ENCODE measurements around the gene ST8SIA2. TPM values are rescaled to one million over a fixed set of nuclear protein-coding genes. Genes with fewer than 3 reads are reported as not detected.
A peak's percentile ranks its signal among the peaks of the same experiment; 100 is the strongest.

ST8SIA2 gene
- total RNA-seq, 1 experiment from 2014 or later = 0.04 TPM

GRCh38 chr15:92395098-92395635 is 1.5 kb downstream of the ST8SIA2 start:
- DNase-seq (ENCODE audit: low spot score) = no peak

GRCh38 chr15:92399271-92399950 is 5.7 kb downstream of the ST8SIA2 start:
- DNase-seq (ENCODE audit: low spot score) = no peak

DNA sequence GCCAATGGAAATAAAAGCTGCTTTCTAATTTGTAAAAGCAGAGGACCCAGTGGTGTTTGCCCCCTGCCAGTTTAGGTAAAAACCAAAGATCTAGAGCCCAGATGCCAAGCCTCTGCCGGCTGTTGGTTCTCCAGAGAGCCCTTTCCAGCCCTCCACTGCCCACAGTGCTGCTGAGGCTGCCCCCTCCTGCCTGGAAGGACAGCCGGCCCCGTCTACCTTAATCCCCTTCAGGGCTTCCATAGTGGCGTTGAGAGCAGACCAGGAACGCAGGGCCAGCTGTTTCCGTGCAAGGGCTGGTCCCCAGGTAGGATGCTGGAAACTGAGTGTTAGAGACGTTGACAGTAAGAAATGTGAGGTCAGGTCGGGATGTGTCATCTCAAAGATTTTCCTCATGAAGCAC is 6.9 kb downstream of the ST8SIA2 start:
- no peak for DNase-seq (ENCODE audit: low spot score)

GRCh38 chr15:92400980-92401787 is 7.5 kb downstream of the ST8SIA2 start:
- no peak for DNase-seq (ENCODE audit: low spot score)

- DNase-seq (ENCODE audit: low spot score) = no peak
Observed at GRCh38 chr15:92402751-92403150, 9.1 kb downstream of the ST8SIA2 start.

GRCh38 chr15:92405942-92406341 is 12.3 kb downstream of the ST8SIA2 start:
- DNase-seq (ENCODE audit: low spot score) = no peak

- DNase-seq (ENCODE audit: low spot score) = no peak
Observed at GRCh38 chr15:92407321-92407720, 13.6 kb downstream of the ST8SIA2 start.

DNA sequence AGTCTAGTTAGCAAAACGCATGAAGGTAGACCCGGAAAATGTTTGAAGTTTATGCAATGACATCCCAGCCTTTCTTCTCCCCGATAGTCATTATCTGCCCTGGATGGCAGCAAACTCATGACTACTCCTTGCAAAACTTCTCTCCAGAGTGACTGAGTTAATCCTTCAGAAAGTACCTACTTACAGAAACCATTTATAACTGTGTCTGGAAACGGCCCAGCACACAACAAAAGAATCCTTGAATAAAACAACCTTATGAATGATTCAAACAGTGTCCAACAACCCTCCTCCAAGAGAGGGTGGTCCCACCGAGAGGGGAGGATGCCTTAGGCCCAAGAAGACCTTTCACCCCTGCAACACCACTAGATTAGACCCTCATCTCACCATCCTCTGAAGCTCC is 14.2 kb downstream of the ST8SIA2 start:
- DNase-seq (ENCODE audit: low spot score) = no peak

DNA sequence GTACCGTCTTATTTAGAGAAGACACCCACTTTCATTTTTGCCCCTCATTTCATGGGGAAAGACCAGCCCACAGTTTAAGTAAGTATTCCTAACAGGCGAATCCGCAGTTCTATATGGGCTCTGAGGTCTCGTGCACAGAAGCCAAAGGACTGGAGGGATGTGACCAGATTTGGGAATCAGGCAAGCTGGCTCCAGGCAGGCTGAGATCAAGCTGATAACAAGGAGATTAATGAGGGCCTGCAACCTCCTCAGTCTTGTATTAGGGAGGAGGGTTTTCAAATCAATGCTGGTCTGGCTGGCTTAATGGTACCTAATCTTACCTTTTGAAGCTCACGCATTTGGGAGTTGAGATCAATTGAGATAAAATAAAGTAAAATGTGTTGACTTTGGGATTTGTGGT is 15.3 kb downstream of the ST8SIA2 start:
- DNase-seq (ENCODE audit: low spot score) = no peak

DNA sequence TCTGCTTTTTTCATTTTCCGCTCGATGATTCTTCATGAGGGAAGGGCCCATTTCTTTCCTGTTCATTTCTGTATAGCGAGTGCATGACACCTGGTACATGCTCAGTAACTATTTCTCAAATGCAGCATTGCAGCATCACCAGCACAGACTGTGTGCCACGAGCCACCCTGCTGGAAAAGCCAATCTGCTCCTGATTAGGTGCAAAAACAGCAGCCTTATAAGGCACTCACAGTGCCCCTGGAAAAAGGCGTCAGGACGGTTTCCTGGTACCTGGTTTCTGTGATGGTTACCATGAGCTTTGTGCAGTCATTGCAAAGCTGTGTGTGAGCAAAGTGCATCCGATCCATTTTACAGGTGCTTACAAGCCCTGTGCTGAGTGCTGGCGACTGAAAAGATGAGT is 15.8 kb downstream of the ST8SIA2 start:
- DNase-seq (ENCODE audit: low spot score) = no peak

GRCh38 chr15:92410537-92410936 is 16.9 kb downstream of the ST8SIA2 start:
- no peak for DNase-seq (ENCODE audit: low spot score)

GRCh38 chr15:92411256-92411655 is 17.6 kb downstream of the ST8SIA2 start:
- DNase-seq (ENCODE audit: low spot score) = no peak

- no peak for DNase-seq (ENCODE audit: low spot score)
Observed at GRCh38 chr15:92413510-92413909, 19.8 kb downstream of the ST8SIA2 start.

- DNase-seq (ENCODE audit: low spot score) = no peak
Observed at GRCh38 chr15:92415639-92416297, 22.1 kb downstream of the ST8SIA2 start.

- no peak for DNase-seq (ENCODE audit: low spot score)
Observed at GRCh38 chr15:92416557-92416956, 22.9 kb downstream of the ST8SIA2 start.

DNA sequence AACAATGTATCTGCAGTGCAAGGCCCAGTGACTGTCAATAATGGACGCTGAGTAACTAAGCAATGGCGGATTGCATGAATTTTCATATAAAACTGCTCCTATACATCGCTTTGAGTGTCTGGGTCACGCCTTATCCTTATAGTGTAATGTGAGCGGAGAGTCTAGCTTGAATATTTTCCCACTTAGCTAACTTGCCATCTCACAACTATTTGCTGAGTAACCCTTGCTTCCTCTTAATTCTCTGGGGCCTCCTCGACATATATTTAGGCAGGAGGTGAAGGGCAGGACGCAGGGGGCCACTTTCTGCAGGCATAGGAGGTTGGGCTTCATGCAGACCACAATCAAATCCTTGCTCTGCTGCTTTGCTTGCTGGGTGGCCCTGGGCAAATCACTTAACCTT is 24.0 kb downstream of the ST8SIA2 start:
- DNase-seq (ENCODE audit: low spot score) = no peak

- DNase-seq (ENCODE audit: low spot score) = no peak
Observed at GRCh38 chr15:92418864-92419263, 25.2 kb downstream of the ST8SIA2 start.

- peak; percentile 4 for DNase-seq (ENCODE audit: low spot score)
Observed at GRCh38 chr15:92421976-92422375, 28.3 kb downstream of the ST8SIA2 start.

DNA sequence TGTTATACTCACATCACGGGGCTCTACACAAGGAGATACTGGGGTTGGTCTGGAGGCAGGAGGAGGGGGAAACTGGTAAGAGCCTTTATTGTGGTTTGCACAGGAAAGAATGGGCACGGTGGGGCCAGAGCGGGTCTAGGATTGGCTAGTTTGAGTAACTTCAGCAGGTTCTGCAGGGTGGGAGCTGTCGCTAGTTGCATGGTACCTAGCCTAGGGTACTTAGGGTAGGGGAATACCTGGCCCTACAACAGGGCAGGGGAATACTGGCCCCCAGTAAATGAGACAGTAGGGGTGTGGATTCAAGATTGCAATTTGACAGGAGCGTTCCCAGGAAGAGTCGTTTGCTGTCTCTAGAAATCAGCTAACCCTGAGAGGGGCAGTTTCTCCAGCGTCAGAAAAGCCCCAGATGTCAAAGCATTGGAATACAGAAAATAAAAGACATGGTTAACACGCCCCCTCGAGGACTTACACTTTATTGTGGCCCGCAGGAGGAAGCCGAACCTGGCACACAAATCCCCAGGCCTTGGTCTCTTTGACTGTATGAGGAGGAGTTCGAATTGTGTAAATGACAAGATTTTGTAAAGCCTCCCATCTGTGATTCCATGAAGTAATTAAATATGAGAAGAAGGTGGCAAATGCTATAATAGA is 32.0 kb downstream of the ST8SIA2 start:
- DNase-seq (ENCODE audit: low spot score) = no peak

GRCh38 chr15:92429378-92430068 is 35.8 kb downstream of the ST8SIA2 start:
- DNase-seq (ENCODE audit: low spot score) = peak; percentile 37

GRCh38 chr15:92430069-92430440 is 36.4 kb downstream of the ST8SIA2 start:
- no peak for DNase-seq (ENCODE audit: low spot score)
